HepG2 (cell line): ENCODE results near the gene HPGD. TPM values are rescaled to one million over a fixed set of nuclear protein-coding genes. Genes with fewer than 3 reads are reported as not detected.

Experiments used
- ATAC-seq: fragments of 200-7000 bp; cut with Tn5 transposase; 3 replicates; pipeline ENCODE4 v1.9.1; 2020; ENCODE audit warnings: mild to moderate bottlenecking, moderate library complexity
- BruUV-seq: library from RNA; stranded (reverse); fragments of 400-500 nt; replicated peaks from 2 replicates; lab custom pipeline; 2021; lab: Mats Ljungman, UMichigan
- CTCF ChIA-PET: fragments of 300-600 bp; formaldehyde crosslinking; extraction: SDS; loops from one replicate; lab custom pipeline; 2021; ENCODE audit warnings: low total read pairs, inconsistent platforms, low intra/inter-chr PET ratio; lab: Yijun Ruan, JAX
- POLR2A ChIA-PET: fragments of 350-600 bp; sonication (Branson Sonifier 250); formaldehyde crosslinking; loops from one replicate; lab custom pipeline; 2020; ENCODE audit warnings: antibody characterized with exemption, inconsistent platforms; lab: Yijun Ruan, JAX
- DNase-seq: peaks from one replicate; pipeline ENCODE4 v3.0.0-alpha.2; 2015; ENCODE audit warnings: low spot score
- FAIRE-seq: peaks from 3 replicates; lab custom pipeline; 2011; peaks lifted over from hg19 to GRCh38; lab: Jason Lieb, UNC
- H2AFZ ChIP-seq: one replicate; pipeline ENCODE4 v1.6.1; 2011; ENCODE audit warnings: low read length, inconsistent platforms
- H3K27ac ChIP-seq: fragments of 300-600 bp; 3 replicates; pipeline ENCODE4 v1.8.0; 2011; ENCODE audit warnings: mixed run types, mild to moderate bottlenecking, mixed read lengths, low read length, inconsistent platforms; ENCODE audit not compliant: insufficient read depth; ENCODE audit errors: extremely low read length
- H3K27me3 ChIP-seq, 2 experiments: fragments of 200-600 bp in 1 of 2; 2 replicates in 1 of 2; 3 replicates in 1 of 2; pipeline versions ENCODE4 v1.6.0 to v1.8.0; 2011; ENCODE audit warnings: low read length in 2 of 2, mild to moderate bottlenecking in 2 of 2, moderate library complexity in 2 of 2, inconsistent platforms in 1 of 2; ENCODE audit not compliant: insufficient read depth in 2 of 2, control insufficient read depth in 1 of 2
- H3K36me3 ChIP-seq, 2 experiments: fragments of 200-600 bp in 1 of 2; replicated peaks in 1 of 2; 2 replicates in 1 of 2; 3 replicates in 1 of 2; pipeline versions ENCODE4 v1.5.1 to v1.8.0; 2011; ENCODE audit warnings: low read length in 2 of 2, inconsistent platforms in 1 of 2; ENCODE audit not compliant: insufficient read depth in 2 of 2, control insufficient read depth in 1 of 2
- H3K4me1 ChIP-seq: 2 replicates; pipeline ENCODE4 v1.5.1; 2012; ENCODE audit warnings: low read length, inconsistent platforms; ENCODE audit not compliant: insufficient read depth
- H3K4me2 ChIP-seq: 2 replicates; pipeline ENCODE4 v1.6.0; 2011; ENCODE audit warnings: low read depth, low read length, inconsistent platforms
- H3K4me3 ChIP-seq, 3 experiments: fragments of 200-600 bp in 1 of 3; sonication (generic), shearing (Covaris generic) in 1 of 3; replicated peaks in 1 of 3; 2 replicates each; pipeline ENCODE4 v1.5.1; 2011 to 2016; ENCODE audit warnings: low read length in 3 of 3, inconsistent platforms in 2 of 3, low read depth in 2 of 3, mild to moderate bottlenecking in 2 of 3, control low read depth in 1 of 3, mixed read lengths in 1 of 3; ENCODE audit not compliant: insufficient read depth in 1 of 3
- H3K79me2 ChIP-seq: one replicate; pipeline ENCODE4 v1.6.1; 2011; ENCODE audit warnings: low read length, inconsistent platforms; ENCODE audit not compliant: insufficient read depth
- H3K9ac ChIP-seq: 2 replicates; pipeline ENCODE4 v1.6.0; 2011; ENCODE audit warnings: mild to moderate bottlenecking, low read depth, low read length, inconsistent platforms; ENCODE audit not compliant: insufficient read depth
- H3K9me3 ChIP-seq: 2 replicates; pipeline ENCODE4 v1.5.1; 2012; ENCODE audit warnings: mild to moderate bottlenecking, low read length
- H4K20me1 ChIP-seq: 2 replicates; pipeline ENCODE4 v1.6.0; 2011; ENCODE audit warnings: inconsistent platforms, mild to moderate bottlenecking, low read length, moderate library complexity; ENCODE audit not compliant: insufficient read depth
- CBFB ChIP-seq: sonication (generic); formaldehyde crosslinking; IDR thresholded peaks from 2 replicates; pipeline ENCODE4 v1.4.0; 2020; ENCODE audit warnings: missing genetic modification reagents
- EEA1 ChIP-seq: sonication (generic); formaldehyde crosslinking; IDR thresholded peaks from 2 replicates; pipeline ENCODE4 v1.5.1; 2020; ENCODE audit warnings: mild to moderate bottlenecking, missing genetic modification reagents, borderline replicate concordance
- HNRNPL ChIP-seq: fragments of 200-400 bp; formaldehyde crosslinking; IDR thresholded peaks from 2 replicates; pipeline ENCODE4 v1.6.1; 2017; ENCODE audit warnings: mild to moderate bottlenecking, low read depth, low read length
- KDM6A ChIP-seq: IDR thresholded peaks from 2 replicates; pipeline ENCODE4 v1.6.1; 2016; ENCODE audit warnings: low read depth
- PRMT3 ChIP-seq: sonication (generic); formaldehyde crosslinking; IDR thresholded peaks from 2 replicates; pipeline ENCODE4 v1.8.1; 2022; ENCODE audit warnings: low read depth, mild to moderate bottlenecking, moderate library complexity, missing genetic modification reagents, borderline replicate concordance
- RBM39 ChIP-seq: fragments of 200-400 bp; formaldehyde crosslinking; IDR thresholded peaks from one replicate; pipeline ENCODE4 v1.6.1; 2018; ENCODE audit warnings: antibody characterized with exemption, mild to moderate bottlenecking, low read depth, low read length; ENCODE audit not compliant: poor library complexity, severe bottlenecking
- REL ChIP-seq: sonication (generic); formaldehyde crosslinking; conservative IDR thresholded peaks from 2 replicates; pipeline ENCODE4 v1.8.0; 2022; ENCODE audit warnings: mild to moderate bottlenecking, missing genetic modification reagents, moderate library complexity
- SAFB2 ChIP-seq: sonication (generic); formaldehyde crosslinking; IDR thresholded peaks from 2 replicates; pipeline ENCODE4 v1.5.1; 2020; ENCODE audit warnings: missing genetic modification reagents, low read depth, mild to moderate bottlenecking, borderline replicate concordance
- THAP11 ChIP-seq: IDR thresholded peaks from 2 replicates; pipeline ENCODE4 v1.6.1; 2016; ENCODE audit warnings: missing biosample characterization, missing genetic modification reagents
- YY1 ChIP-seq: IDR thresholded peaks from 2 replicates; pipeline ENCODE4 v1.6.1; 2011; ENCODE audit warnings: low read length, low read depth, moderate library complexity, mild to moderate bottlenecking; ENCODE audit not compliant: insufficient read depth, insufficient replicate concordance
- ZFP62 ChIP-seq: sonication (generic); formaldehyde crosslinking; IDR thresholded peaks from 2 replicates; pipeline ENCODE4 v1.4.0; 2020; ENCODE audit warnings: missing genetic modification reagents
- ZNF274 ChIP-seq: sonication (generic); formaldehyde crosslinking; IDR thresholded peaks from 2 replicates; pipeline ENCODE4 v1.5.1; 2020; ENCODE audit warnings: mild to moderate bottlenecking, missing genetic modification reagents
- ZNF430 ChIP-seq: sonication (generic); formaldehyde crosslinking; IDR thresholded peaks from 2 replicates; pipeline ENCODE4 v1.9.0; 2021; ENCODE audit warnings: mild to moderate bottlenecking, missing genetic modification reagents
- ZNF780A ChIP-seq: sonication (generic); formaldehyde crosslinking; IDR thresholded peaks from 2 replicates; pipeline ENCODE4 v1.8.0; 2022; ENCODE audit warnings: mild to moderate bottlenecking, missing genetic modification reagents, moderate library complexity
- ZNF878 ChIP-seq: sonication (generic); formaldehyde crosslinking; IDR thresholded peaks from 2 replicates; pipeline ENCODE4 v1.8.1; 2023; ENCODE audit warnings: mild to moderate bottlenecking, missing genetic modification reagents, moderate library complexity
- WGBS: methylation state at CpG from one replicate; pipeline ENCODE4 v1.1.6; 2017; ENCODE audit warnings: low lambda C conversion rate; 5-methylcytosine and 5-hydroxymethylcytosine counted together
- in situ Hi-C: cut with HindIII; loops from 2 replicates; pipeline ENCODE4 v1.10.0; 2017; ENCODE audit warnings: low pct_unique_long_range_greater_than_20kb; ENCODE audit not compliant: extremely low pct_ligation_motif_present
- intact Hi-C: fragments of 100-400 bp; cut with micrococcal nuclease; formaldehyde crosslinking; loops from one replicate; pipeline ENCODE4 v1.10.0; 2022; ENCODE audit not compliant: unreplicated experiment
- polyA plus RNA-seq, 8 experiments: library from polyadenylated mRNA; depleted of rRNA in 3 of 8; stranded (reverse) in 7 of 8; unstranded in 1 of 8; fragments of >200 nt; fragmentation: Illumina TruSeq in 4 of 8; extraction: Trizol in 4 of 8; gene quantifications; 2 replicates each; pipeline versions ENCODE4 v1.2.1 to v1.2.3, GENCODE V29; 2011 to 2016; ENCODE audit warnings: low read depth in 4 of 8, missing spikeins in 1 of 8, mixed read lengths in 1 of 8; ENCODE audit not compliant: insufficient read depth in 1 of 8
- total RNA-seq, 5 experiments: library from RNA; depleted of rRNA; stranded (reverse); fragments of >200 nt; fragmentation: Illumina TruSeq; extraction: Trizol; gene quantifications; 2 replicates each; pipeline ENCODE4 v1.2.3, GENCODE V29; 2016; ENCODE audit warnings: low read depth in 1 of 5
- TF ChIP-seq, protein P1 (sequence below): sonication (generic); formaldehyde crosslinking; IDR thresholded peaks from 2 replicates; pipeline ENCODE4 v1.8.1; 2023; ENCODE audit warnings: missing genetic modification reagents, inconsistent platforms, borderline replicate concordance
- TF ChIP-seq, protein P2 (sequence below): sonication (generic); formaldehyde crosslinking; IDR thresholded peaks from 2 replicates; pipeline ENCODE4 v1.5.0; 2020; ENCODE audit warnings: missing genetic modification reagents
- TF ChIP-seq, protein P3 (sequence below): sonication (generic); formaldehyde crosslinking; IDR thresholded peaks from 2 replicates; pipeline ENCODE4 v1.5.0; 2020; ENCODE audit warnings: missing genetic modification reagents, mild to moderate bottlenecking, borderline replicate concordance
- TF ChIP-seq, protein P4 (sequence below): IDR thresholded peaks from 2 replicates; pipeline ENCODE4 v1.6.1; 2012; ENCODE audit warnings: low read depth, low read length, improper control_type of control experiment
- TF ChIP-seq, protein P5 (sequence below): sonication (generic); formaldehyde crosslinking; IDR thresholded peaks from 2 replicates; pipeline ENCODE4 v1.4.0; 2020; ENCODE audit warnings: missing genetic modification reagents

HPGD gene
- total and polyA plus RNA-seq, 2 of the 13 experiments (the other 11 are each of a cell fraction or from before 2014, with no cell fraction given) = 0.13 to 0.24 TPM

DNA sequence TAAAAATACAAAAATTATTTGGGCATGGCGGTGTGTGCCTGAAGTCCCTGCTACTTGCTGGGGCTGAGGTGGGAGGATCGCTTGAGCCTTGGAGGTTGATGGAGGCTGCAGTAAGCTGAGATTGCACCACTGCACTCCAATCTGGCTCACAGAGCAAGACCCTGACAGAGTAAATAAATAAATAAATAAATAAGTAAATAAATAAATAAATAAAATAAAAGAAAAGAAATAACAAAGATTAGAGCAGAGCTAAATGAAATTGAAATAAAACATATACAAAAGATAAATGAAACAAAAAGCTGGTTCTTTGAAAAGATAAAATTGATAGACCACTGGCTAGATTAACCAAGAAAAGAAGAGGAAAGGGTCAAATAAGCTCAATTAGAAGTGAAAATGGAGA is 43.1 kb downstream of the HPGD start:
- no peak for TF ChIP-seq ZNF430 (CRISPR knock-in tag)
- TF ChIP-seq ZNF274 (CRISPR knock-in tag) = no peak
- TF ChIP-seq, protein P1, sequence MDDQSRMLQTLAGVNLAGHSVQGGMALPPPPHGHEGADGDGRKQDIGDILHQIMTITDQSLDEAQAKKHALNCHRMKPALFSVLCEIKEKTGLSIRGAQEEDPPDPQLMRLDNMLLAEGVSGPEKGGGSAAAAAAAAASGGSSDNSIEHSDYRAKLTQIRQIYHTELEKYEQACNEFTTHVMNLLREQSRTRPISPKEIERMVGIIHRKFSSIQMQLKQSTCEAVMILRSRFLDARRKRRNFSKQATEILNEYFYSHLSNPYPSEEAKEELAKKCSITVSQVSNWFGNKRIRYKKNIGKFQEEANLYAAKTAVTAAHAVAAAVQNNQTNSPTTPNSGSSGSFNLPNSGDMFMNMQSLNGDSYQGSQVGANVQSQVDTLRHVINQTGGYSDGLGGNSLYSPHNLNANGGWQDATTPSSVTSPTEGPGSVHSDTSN (CRISPR knock-in tag) = no peak
- TF ChIP-seq, protein P2, sequence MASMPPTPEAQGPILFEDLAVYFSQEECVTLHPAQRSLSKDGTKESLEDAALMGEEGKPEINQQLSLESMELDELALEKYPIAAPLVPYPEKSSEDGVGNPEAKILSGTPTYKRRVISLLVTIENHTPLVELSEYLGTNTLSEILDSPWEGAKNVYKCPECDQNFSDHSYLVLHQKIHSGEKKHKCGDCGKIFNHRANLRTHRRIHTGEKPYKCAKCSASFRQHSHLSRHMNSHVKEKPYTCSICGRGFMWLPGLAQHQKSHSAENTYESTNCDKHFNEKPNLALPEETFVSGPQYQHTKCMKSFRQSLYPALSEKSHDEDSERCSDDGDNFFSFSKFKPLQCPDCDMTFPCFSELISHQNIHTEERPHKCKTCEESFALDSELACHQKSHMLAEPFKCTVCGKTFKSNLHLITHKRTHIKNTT (CRISPR knock-in tag) = no peak
- TF ChIP-seq RBM39 = no peak
- TF ChIP-seq, protein P3, sequence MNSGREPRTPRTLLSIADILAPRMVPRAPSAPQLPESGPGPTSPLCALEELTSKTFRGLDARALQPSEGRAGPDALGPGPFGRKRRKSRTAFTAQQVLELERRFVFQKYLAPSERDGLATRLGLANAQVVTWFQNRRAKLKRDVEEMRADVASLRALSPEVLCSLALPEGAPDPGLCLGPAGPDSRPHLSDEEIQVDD (CRISPR knock-in tag) = no peak
- no peak for TF ChIP-seq PRMT3 (CRISPR knock-in tag)
- TF ChIP-seq ZNF780A (CRISPR knock-in tag) = no peak
- no peak for TF ChIP-seq SAFB2 (CRISPR knock-in tag)
- no peak for TF ChIP-seq ZFP62
- TF ChIP-seq HNRNPL = no peak
- TF ChIP-seq, protein P4, sequence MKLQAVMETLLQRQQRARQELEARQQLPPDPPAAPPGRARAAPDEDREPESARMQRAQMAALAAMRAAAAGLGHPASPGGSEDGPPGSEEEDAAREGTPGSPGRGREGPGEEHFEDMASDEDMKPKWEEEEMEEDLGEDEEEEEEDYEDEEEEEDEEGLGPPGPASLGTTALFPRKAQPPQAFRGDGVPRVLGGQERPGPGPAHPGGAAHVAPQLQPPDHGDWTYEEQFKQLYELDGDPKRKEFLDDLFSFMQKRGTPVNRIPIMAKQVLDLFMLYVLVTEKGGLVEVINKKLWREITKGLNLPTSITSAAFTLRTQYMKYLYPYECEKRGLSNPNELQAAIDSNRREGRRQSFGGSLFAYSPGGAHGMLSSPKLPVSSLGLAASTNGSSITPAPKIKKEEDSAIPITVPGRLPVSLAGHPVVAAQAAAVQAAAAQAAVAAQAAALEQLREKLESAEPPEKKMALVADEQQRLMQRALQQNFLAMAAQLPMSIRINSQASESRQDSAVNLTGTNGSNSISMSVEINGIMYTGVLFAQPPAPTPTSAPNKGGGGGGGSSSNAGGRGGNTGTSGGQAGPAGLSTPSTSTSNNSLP = no peak
- no peak for TF ChIP-seq CBFB
- no peak for TF ChIP-seq THAP11
- no peak for TF ChIP-seq EEA1
- no peak for TF ChIP-seq KDM6A (CRISPR knock-in tag)
- TF ChIP-seq, protein P5, sequence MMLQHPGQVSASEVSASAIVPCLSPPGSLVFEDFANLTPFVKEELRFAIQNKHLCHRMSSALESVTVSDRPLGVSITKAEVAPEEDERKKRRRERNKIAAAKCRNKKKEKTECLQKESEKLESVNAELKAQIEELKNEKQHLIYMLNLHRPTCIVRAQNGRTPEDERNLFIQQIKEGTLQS (CRISPR knock-in tag) = no peak
- TF ChIP-seq ZNF878 (CRISPR knock-in tag) = no peak
- no peak for TF ChIP-seq YY1
- TF ChIP-seq REL (CRISPR knock-in tag) = no peak
- H3K4me1 ChIP-seq = no peaks in the 10 kb centered on the region
- H2AFZ ChIP-seq = no peak overlapping the region
- FAIRE-seq (no peak), DNase-seq (no peak), ATAC-seq (no peak)
- no peaks in the 10 kb centered on the region for H3K36me3 ChIP-seq
- in situ Hi-C loops = no loop called here
- H3K9me3 ChIP-seq = no peaks in the 10 kb centered on the region
- no peak overlapping the region for H3K4me3 ChIP-seq
- ChIA-PET POLR2A (no interaction called here), CTCF (no interaction called here)
- H3K79me2 ChIP-seq = no peaks in the 10 kb centered on the region
- BruUV-seq = no TSS peak
- H3K9ac ChIP-seq = no peak overlapping the region
- WGBS = 64% methylated on average over 2 of the region's 2 CpGs
- no peak overlapping the region for H3K27ac ChIP-seq
- no peaks in the 10 kb centered on the region for H3K27me3 ChIP-seq
- H3K4me2 ChIP-seq = no peak overlapping the region
- intact Hi-C loops = no loop called here
- H4K20me1 ChIP-seq = no peaks in the 10 kb centered on the region
